ENCODE data around the gene KIAA0753.

DNA sequence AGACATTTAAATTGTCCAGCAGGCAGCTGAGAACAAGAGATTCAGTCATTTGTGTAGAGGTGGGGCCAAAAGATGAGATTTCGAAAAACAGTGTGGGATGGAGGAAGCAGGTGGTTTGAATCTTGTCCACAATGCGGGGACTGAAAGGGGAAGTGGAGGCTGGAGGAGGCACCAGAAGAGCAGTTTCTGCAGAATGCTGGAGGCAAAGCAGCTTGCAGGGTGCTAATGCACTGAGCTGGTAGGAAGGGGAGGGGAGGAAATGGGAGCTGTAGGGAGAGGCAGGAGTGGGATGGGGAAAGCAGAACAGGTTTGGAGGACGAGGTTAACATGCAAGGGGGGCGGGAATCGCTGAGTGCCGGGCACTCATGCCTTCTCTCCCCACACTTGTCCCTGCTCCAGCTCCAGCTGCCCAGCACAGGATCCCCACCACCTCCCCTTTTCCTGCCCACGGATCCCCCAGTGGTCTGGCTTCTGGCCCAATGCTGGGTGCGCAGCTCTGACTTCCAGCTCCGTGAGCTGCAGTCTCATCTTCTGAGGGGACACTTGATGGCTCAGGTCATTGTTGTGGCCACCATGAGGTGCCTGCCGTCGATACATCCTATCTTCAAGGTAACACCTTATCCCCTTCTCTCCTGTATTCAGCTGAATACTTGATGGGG lies 20.4 kb upstream of the KIAA0753 start:
- TF ChIP-seq, protein P1, sequence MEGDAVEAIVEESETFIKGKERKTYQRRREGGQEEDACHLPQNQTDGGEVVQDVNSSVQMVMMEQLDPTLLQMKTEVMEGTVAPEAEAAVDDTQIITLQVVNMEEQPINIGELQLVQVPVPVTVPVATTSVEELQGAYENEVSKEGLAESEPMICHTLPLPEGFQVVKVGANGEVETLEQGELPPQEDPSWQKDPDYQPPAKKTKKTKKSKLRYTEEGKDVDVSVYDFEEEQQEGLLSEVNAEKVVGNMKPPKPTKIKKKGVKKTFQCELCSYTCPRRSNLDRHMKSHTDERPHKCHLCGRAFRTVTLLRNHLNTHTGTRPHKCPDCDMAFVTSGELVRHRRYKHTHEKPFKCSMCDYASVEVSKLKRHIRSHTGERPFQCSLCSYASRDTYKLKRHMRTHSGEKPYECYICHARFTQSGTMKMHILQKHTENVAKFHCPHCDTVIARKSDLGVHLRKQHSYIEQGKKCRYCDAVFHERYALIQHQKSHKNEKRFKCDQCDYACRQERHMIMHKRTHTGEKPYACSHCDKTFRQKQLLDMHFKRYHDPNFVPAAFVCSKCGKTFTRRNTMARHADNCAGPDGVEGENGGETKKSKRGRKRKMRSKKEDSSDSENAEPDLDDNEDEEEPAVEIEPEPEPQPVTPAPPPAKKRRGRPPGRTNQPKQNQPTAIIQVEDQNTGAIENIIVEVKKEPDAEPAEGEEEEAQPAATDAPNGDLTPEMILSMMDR (IDR thresholded peaks at IDR 0.05) = no peak
- no peak for TF ChIP-seq EP300 (IDR thresholded peaks at IDR 0.05)
- no peak for TF ChIP-seq POLR2AphosphoS5 (IDR thresholded peaks at IDR 0.05)
